ENCODE results near the gene TMEM183A.
"Not testable (repeated sequence)": the region's sequence is repeated elsewhere in the genome, so short reads cannot be mapped to it uniquely, and the experiment has no call there.

The TMEM183A gene

DNA sequence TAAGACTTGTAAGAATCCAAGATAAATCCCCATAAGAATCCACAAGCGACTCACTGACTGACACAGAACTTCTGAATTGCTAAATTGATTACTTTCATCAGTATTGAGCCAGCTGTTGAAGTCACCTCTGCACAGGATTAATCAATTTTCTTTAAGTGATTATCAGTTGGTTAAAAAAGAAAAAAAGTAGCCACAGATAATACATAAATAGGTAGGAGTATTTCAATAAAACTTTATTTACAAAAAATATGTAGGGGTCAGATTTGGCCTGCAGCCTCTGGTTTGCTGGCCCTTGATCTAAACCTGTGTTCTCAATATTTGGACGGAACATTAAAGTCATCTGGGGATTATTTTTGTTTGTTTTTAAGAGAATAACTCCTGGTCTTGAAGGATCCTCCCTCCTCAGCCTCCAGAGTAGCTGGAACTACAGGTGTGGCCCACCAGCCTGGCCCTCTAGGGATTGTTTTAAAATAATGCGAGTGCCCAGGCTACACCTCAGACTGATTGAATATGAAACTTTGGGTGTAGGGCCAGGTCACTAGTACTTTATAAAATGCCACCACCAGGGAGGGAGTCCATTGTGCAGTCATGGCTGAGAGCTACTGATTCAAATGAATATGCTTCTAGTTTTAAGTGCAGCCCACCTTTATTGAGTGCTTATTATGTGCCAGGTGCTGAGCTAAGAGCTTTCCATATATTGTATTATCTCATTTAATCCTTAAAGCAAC lies 6.8 kb upstream of the TMEM183A start:
- Histone ChIP-seq H3K9me3 (no peaks in the 10 kb centered on the region), H3K4me1 (peaks cover 5% of the 10 kb centered on the region), H3K36me3 (replicated peaks) (no peaks in the 10 kb centered on the region), H3K4me3 (no peak overlapping the region), H3K27me3 (ENCODE audit: low read depth) (peaks cover 69% of the 10 kb centered on the region)
- no peak for DNase-seq (ENCODE audit: low spot score in 2 of 2)
- in situ Hi-C loops (cut with MboI; ENCODE audit: low sequenced_read_pairs), result no loop called here

DNA sequence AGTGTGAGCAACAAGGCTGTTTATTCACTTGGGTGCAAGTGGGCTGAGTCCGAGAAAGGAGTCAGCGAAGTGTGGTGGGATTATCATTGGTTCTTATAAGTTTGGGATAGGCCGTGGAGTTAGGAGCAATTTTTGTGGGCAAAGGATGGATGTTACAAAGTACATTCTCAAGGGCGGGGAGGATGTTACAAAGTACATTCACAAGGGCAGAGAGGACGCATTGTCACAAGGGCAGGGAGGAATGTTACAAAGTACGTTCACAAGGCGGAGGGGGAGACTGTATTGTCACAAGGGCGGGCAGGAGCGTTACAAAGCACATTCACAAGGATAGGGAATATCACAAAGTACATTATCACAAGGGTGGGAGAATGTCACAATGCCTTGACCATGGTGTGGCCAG lies 5.2 kb upstream of the TMEM183A start:
- no peak for DNase-seq (ENCODE audit: low spot score in 2 of 2)
- no peak overlapping the region for H3K4me3 ChIP-seq
- H3K27me3 ChIP-seq (ENCODE audit: low read depth), result peaks cover 58% of the 10 kb centered on the region
- H3K9me3 ChIP-seq, result no peaks in the 10 kb centered on the region
- H3K36me3 ChIP-seq (replicated peaks), result no peaks in the 10 kb centered on the region
- H3K4me1 ChIP-seq, result no peaks in the 10 kb centered on the region; the same call in 1 of the 2 replicates
- in situ Hi-C loops (cut with MboI; ENCODE audit: low sequenced_read_pairs), result no loop called here

DNA sequence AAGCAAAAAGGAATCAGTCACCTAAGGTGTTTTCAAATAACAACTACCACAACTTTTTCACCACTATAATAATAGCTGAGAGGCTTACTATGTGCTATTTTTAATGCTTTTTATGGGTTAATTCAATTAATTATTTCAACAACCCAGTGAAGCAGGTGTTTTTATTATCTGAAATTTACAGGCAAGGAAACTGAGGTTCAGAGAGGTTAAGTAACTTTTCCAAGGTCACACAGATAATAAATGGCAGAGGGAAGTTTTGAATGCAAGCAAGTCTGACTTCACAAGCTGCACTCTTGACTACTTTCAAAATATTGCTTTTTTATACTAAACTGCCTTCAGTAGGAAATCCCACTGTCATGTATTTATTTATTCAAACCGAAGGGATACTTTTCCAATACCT lies 4.2 kb upstream of the TMEM183A start:
- in situ Hi-C loops (cut with MboI; ENCODE audit: low sequenced_read_pairs), result no loop called here
- H3K9me3 ChIP-seq, result no peaks in the 10 kb centered on the region
- no peak overlapping the region for H3K4me3 ChIP-seq
- no peaks in the 10 kb centered on the region; the same call in 1 of the 2 replicates for H3K36me3 ChIP-seq (replicated peaks)
- H3K27me3 ChIP-seq (ENCODE audit: low read depth), result peaks cover 48% of the 10 kb centered on the region
- no peaks in the 10 kb centered on the region for H3K4me1 ChIP-seq
- DNase-seq (ENCODE audit: low spot score in 2 of 2), result no peak

DNA sequence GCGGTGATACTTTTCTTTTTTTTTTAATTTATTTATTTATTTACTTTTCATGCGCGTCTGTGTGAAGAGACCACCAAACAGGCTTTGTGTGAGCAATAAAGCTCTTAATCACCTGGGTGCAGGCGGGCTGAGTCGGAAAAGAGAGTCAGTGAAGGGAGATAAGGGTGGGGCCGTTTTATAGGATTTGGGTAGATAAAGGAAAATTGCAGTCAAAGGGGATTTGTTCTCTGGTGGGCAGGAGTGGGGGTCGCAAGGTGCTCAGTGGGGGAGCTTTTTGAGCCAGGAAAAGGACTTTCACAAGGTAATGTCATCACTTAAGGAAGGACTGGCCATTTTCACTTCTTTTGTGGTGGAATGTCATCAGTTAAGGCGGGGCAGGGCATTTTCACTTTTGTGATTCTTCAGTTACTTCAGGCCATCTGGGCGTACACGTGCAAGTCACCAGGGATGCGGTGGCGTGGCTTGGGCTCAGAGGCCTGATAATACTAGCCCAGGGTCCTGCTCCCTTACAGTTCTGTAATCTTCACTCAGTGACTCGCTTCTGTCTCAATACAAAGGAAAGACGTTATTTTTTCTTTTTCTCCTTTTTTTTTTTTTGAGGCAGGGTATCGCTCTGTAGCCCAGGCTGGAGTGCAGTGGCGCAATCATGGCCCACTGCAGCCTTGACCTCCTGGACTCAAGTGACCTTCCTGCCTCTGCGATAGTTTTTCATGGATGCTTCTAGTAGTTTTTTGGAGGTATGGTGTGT lies 1.6 kb upstream of the TMEM183A start:
- Histone ChIP-seq H3K36me3 (replicated peaks) (peaks cover 19% of the 10 kb centered on the region), H3K27me3 (ENCODE audit: low read depth) (peaks cover 24% of the 10 kb centered on the region)
- H3K4me3 ChIP-seq; H3K4me1 ChIP-seq; H3K9me3 ChIP-seq; DNase-seq (ENCODE audit: low spot score in 2 of 2); in situ Hi-C loops (cut with MboI; ENCODE audit: low sequenced_read_pairs): not testable (repeated sequence)

DNA sequence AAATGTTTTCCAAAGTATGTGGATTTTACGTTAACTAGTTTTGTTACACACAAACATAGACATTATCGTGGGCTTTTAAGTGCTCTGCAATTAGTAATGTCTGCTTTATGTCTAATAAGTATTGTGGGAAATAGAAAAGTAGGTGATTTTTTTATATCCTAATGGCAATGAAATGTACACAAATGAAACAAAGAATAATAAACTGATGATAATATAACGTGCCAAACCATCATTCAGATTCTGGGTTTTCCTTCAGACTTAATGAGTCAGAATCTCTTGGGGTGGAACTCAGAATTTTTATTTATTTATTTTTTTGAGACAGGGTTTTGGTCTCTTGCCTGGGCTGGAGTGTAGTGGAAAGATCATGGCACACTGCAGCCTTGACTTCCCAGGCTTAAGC lies 2.0 kb downstream of the TMEM183A start:
- Histone ChIP-seq H3K36me3 (replicated peaks) (peaks cover 37% of the 10 kb centered on the region), H3K27me3 (ENCODE audit: low read depth) (no peaks in the 10 kb centered on the region), H3K4me1 (peaks cover 6% of the 10 kb centered on the region), H3K4me3 (no peak overlapping the region), H3K9me3 (no peaks in the 10 kb centered on the region)
- DNase-seq (ENCODE audit: low spot score in 2 of 2), result no peak
- in situ Hi-C loops (cut with MboI; ENCODE audit: low sequenced_read_pairs), result no loop called here

DNA sequence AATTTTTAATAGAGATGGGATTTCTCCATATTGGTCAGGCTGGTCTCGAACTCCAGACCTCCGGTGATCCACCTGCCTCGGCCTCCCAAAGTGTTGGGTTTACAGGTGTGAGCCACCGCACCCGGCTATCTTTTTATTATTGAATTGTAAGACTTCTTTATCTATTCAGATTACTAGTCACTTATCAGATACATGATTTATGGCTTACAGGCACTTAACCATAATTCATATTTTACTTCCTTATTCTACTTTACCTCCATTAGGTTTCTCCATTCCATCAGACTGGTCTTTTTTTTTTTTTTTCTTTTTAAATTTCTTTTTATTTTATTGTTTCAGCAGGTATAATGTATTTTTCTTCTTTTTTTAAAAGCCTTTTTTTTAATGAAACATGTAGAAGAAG lies 4.4 kb downstream of the TMEM183A start:
- in situ Hi-C loops (cut with MboI; ENCODE audit: low sequenced_read_pairs), result no loop called here

DNA sequence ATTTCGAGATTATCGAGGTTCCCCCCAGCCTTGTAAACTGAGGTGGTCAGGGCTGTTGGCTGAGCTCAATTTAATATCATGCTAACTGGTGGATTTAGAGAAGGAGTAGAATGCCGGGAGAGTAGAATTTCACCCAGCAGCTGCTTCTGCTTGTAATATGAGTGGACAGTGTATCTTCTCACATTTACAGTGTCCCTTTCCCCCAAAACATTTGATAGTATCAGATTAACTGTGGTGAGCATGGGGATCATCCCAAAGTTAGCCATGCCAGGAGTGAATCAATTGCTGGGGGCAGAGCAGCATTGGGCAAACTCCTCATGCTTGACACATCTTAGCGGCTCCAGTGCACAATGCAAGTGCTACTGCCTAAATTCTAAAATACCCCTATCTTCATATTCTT lies 9.9 kb downstream of the TMEM183A start:
- DNase-seq (ENCODE audit: low spot score in 2 of 2), result no peak
- Histone ChIP-seq H3K4me3 (no peak overlapping the region), H3K4me1 (no peaks in the 10 kb centered on the region), H3K9me3 (no peaks in the 10 kb centered on the region), H3K36me3 (replicated peaks) (peaks cover 84% of the 10 kb centered on the region), H3K27me3 (ENCODE audit: low read depth) (no peaks in the 10 kb centered on the region)
- in situ Hi-C loops (cut with MboI; ENCODE audit: low sequenced_read_pairs), result no loop called here

More for the DNA sequence above, 4.4 kb downstream of the TMEM183A start:
- Histone ChIP-seq H3K36me3 (replicated peaks) (peaks cover 61% of the 10 kb centered on the region), H3K27me3 (ENCODE audit: low read depth) (no peaks in the 10 kb centered on the region), H3K4me1 (peaks cover 6% of the 10 kb centered on the region), H3K9me3 (no peaks in the 10 kb centered on the region), H3K4me3 (no peak overlapping the region)
- DNase-seq (ENCODE audit: low spot score in 2 of 2), result no peak

DNA sequence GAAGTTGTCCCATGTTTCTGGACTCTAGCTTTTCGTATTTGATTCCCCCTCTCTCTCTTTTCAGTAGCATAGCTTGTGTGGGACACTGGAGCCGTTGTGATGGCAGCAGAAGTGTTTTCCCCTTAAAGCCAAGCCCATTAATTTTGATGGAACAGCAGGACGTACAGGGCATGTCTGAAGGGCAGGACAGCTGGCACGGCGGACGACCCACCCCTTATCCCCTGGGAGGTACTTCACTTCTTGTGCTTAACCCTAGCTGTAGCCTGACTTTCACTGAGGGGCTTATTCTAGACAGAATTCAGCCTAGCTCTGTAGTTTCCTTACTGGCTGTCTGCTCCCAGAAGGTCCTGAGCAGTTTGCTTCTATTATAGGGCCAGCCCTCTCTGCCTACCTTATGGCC lies 10.5 kb downstream of the TMEM183A start:
- H3K9me3 ChIP-seq, result no peaks in the 10 kb centered on the region
- H3K36me3 ChIP-seq (replicated peaks), result peaks cover 87% of the 10 kb centered on the region
- H3K27me3 ChIP-seq (ENCODE audit: low read depth), result no peaks in the 10 kb centered on the region
- no peaks in the 10 kb centered on the region for H3K4me1 ChIP-seq
- in situ Hi-C loops (cut with MboI; ENCODE audit: low sequenced_read_pairs), result no loop called here
- DNase-seq (ENCODE audit: low spot score in 2 of 2), result no peak
- no peak overlapping the region for H3K4me3 ChIP-seq

DNA sequence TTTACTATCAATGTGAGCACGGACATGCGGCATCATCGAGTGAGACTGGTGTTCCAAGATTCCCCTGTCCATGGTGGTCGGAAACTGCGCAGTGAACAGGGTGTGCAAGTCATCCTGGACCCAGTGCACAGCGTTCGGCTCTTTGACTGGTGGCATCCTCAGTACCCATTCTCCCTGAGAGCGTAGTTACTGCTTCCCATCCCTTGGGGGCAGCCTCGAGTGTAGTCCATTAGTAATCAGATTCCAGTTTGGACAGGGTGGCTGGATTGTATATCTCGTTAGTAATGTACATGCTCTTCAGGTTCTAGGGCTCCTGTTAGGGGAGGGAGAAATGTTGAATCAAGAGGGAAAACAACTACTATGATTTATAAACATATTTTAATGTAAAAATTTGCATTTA lies 15.7 kb downstream of the TMEM183A start:
- peaks cover 58% of the 10 kb centered on the region for H3K36me3 ChIP-seq (replicated peaks)
- in situ Hi-C loops (cut with MboI; ENCODE audit: low sequenced_read_pairs); H3K9me3 ChIP-seq; H3K4me1 ChIP-seq; DNase-seq (ENCODE audit: low spot score in 2 of 2); H3K27me3 ChIP-seq (ENCODE audit: low read depth); H3K4me3 ChIP-seq: not testable (repeated sequence)

DNA sequence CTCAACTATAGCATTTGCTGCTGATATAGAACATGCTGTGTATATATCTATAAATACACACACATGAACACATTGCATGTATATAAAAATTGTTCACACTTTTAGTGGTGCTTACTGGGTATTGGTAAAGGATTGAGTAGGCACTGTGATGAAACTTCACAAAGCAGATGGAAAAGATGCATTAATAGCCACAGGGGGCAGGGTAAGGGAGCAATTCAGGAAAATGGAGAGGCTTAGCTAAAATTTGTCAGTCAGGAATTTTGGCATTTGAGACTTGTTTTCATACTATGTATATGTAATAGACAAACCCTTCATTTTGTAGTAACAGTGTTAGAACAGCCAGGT lies 18.5 kb downstream of the TMEM183A start:
- Histone ChIP-seq H3K27me3 (ENCODE audit: low read depth) (no peaks in the 10 kb centered on the region), H3K36me3 (replicated peaks) (peaks cover 33% of the 10 kb centered on the region), H3K4me3 (no peak overlapping the region), H3K9me3 (no peaks in the 10 kb centered on the region; the same call in 1 of the 2 replicates), H3K4me1 (peaks cover 5% of the 10 kb centered on the region)
- DNase-seq (ENCODE audit: low spot score in 2 of 2), result no peak
- in situ Hi-C loops (cut with MboI; ENCODE audit: low sequenced_read_pairs), result no loop called here

DNA sequence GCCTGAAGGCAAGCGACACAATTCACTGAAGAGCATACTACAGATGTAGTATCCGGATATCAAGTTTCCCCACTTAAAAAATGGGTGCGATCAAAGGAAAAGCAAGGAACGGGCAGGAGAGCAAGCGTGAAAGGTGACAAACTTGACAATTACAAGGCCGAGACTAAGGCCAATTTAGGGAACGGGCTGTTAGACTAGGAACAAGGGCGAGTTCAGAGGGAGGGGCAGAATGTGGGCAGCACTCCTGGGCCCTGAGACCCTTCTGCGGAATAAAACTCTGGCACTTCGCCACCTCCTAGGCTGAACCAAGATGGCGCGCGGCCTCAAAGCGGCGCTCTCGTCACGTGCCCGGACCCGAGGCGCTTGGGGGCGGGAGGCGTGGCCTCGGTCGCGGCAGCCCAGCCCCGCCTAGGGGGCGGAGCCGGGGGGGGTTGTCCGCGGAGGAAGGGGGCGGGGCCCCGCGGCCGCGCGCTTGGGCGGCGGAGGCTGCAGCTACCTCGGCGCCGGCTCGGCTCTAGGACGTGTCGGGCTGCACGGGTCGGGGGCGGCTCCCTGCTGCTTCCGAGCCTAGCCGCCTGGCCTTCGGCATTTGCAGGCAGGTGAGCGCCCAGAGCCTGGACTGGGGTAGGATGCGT lies 19.0 kb downstream of the TMEM183A start, which contains the start of gene PPFIA4:
TSS of gene PPFIA4 (plus strand) at position 461 of the 635 bp plus-strand sequence. CDS start 12,518 bp downstream, outside the sequence.
- Histone ChIP-seq H3K36me3 (replicated peaks) (peaks cover 30% of the 10 kb centered on the region), H3K4me3 (peak within 1 kb of the TSS; percentile 50), H3K4me1 (peaks cover 5% of the 10 kb centered on the region), H3K9me3 (no peaks in the 10 kb centered on the region; the same call in 1 of the 2 replicates), H3K27me3 (ENCODE audit: low read depth) (no peaks in the 10 kb centered on the region)
- DNase-seq (ENCODE audit: low spot score in 2 of 2), result peak; percentile 68 to 90
- in situ Hi-C loops (cut with MboI; ENCODE audit: low sequenced_read_pairs), result no loop called here

DNA sequence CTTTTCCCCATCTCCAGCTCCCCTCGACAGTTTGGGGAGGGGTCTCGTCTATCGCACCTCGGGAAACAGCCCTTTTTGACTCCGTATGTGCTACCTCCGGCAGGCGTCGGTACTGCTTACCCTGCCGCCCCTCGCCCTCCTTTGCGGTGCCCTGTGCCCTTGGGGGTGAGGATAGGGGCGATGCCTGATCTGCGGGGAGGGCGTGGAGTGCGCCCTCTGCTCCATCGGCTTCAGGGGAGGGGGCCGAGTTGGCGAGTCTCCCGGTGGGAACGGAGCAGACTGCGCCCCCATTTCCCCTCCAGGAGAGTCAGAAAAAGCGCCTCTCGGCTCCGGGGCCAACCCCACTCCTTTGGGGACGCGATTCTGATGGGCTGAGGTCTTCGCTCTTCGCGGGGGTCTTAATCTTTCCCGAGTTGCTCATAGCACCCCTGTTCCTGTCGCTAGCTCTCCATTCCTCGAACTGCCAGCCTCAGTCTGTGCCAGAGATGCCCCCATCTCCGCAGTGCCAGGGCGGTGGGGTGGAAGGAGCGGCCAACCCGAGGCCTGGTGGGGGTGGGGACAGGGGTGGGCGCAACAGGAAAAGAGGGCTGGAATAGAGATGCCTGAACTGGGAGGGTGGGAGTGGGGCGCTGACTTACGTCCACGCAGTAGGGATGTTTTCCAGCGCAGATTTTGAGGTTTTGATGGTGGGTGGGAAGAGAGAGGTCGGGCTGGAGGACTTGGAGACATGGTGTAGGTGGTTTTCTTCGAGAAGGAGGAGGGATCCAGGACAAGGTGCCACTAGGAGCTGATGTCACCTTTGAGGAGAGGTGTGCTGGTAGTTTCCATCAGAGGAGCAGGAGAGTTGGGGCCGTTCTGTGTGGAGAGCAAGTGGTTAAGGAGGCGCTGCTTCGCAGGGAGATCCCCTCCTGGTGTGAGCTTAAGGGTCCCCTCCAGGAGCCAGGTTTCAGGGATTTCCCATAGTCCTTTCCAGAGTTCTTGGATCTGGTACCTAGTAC lies 19.8 kb downstream of the TMEM183A start:
- in situ Hi-C loops (cut with MboI; ENCODE audit: low sequenced_read_pairs), result no loop called here
- Histone ChIP-seq H3K4me1 (peaks cover 6% of the 10 kb centered on the region), H3K27me3 (ENCODE audit: low read depth) (no peaks in the 10 kb centered on the region), H3K9me3 (no peaks in the 10 kb centered on the region; the same call in 1 of the 2 replicates), H3K36me3 (replicated peaks) (peaks cover 24% of the 10 kb centered on the region), H3K4me3 (peak overlapping the region; percentile 50)
- DNase-seq (ENCODE audit: low spot score in 2 of 2), result no peak
